ENCODE measurements around the gene JAKMIP1. TPM values are rescaled to one million over a fixed set of nuclear protein-coding genes. Genes with fewer than 3 reads are reported as not detected.

JAKMIP1 gene
- total RNA-seq, 1 experiment from 2014 or later = not detected

- Histone ChIP-seq H3K9me3 (ENCODE audit: control insufficient read depth in 1 of 2, insufficient read depth in 1 of 2, low read depth in 1 of 2, low read length in 2 of 2) (peaks cover 15 to 33% of the 10 kb centered on the region in 2 experiments; a peak in 2 of 4 replicates), H3K4me3 (replicated peaks in 1 of 2; ENCODE audit: low read depth in 1 of 2, low read length in 2 of 2) (no peak overlapping the region), H3K9me2 (ENCODE audit: insufficient read depth) (no peaks in the 10 kb centered on the region), H3K27me3 (ENCODE audit: insufficient read depth, low read length) (peaks cover 13% of the 10 kb centered on the region; the same call in 1 of the 2 replicates), H3K9ac (ENCODE audit: low read length) (no peak overlapping the region), H3K79me2 (ENCODE audit: insufficient read depth, low read length) (no peaks in the 10 kb centered on the region), H3K4me1 (ENCODE audit: control insufficient read depth in 1 of 2, insufficient read depth in 2 of 2, low read length in 2 of 2) (peaks cover 0 to 5% of the 10 kb centered on the region in 2 experiments; a peak in 2 of 4 replicates), H4K20me1 (ENCODE audit: insufficient read depth) (no peaks in the 10 kb centered on the region), H3K27ac (ENCODE audit: low read depth, low read length) (no peak overlapping the region), H3K4me2 (ENCODE audit: low read length) (no peak overlapping the region), H3K36me3 (ENCODE audit: control insufficient read depth in 1 of 2, insufficient read depth in 2 of 2, low read length in 2 of 2) (no peaks in the 10 kb centered on the region), H2AFZ (ENCODE audit: low read depth, low read length, poor library complexity, severe bottlenecking) (no peak overlapping the region)
- ATAC-seq (no peak), DNase-seq (ENCODE audit: low read depth, low spot score) (no peak)
- BruUV-seq (replicated peaks) = no TSS peak
- TF ChIP-seq, protein P1, sequence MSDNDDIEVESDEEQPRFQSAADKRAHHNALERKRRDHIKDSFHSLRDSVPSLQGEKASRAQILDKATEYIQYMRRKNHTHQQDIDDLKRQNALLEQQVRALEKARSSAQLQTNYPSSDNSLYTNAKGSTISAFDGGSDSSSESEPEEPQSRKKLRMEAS (IDR thresholded peaks at IDR 0.05) = no peak
- TF ChIP-seq FOSL1 (IDR thresholded peaks at IDR 0.05; ENCODE audit: low read depth) (no peak), CTCF (IDR thresholded peaks at IDR 0.05 in 2 of 3, conservative IDR thresholded peaks at IDR 0.05 in 1 of 3; ENCODE audit: borderline replicate concordance in 1 of 3, insufficient read depth in 1 of 3, low read depth in 2 of 3, low read length in 2 of 3) (no peak), ELF1 (IDR thresholded peaks at IDR 0.05; ENCODE audit: borderline replicate concordance, low read depth) (no peak), CEBPB (IDR thresholded peaks at IDR 0.05; ENCODE audit: low read depth) (no peak), RAD21 (IDR thresholded peaks at IDR 0.05; ENCODE audit: low read depth) (no peak), SRF (IDR thresholded peaks at IDR 0.05; ENCODE audit: low read depth) (no peak), YY1 (IDR thresholded peaks at IDR 0.05; ENCODE audit: extremely low read depth, insufficient replicate concordance, low read depth, low read length) (no peak), ZBTB33 (IDR thresholded peaks at IDR 0.05; ENCODE audit: extremely low read depth, insufficient replicate concordance, low read length) (no peak), POLR2A (IDR thresholded peaks at IDR 0.05; ENCODE audit: borderline replicate concordance, extremely low read depth, insufficient read depth, insufficient read length) (no peak), ZNF274 (IDR thresholded peaks at IDR 0.05; ENCODE audit: low read depth, low read length) (no peak)
- TF ChIP-seq, protein P2, sequence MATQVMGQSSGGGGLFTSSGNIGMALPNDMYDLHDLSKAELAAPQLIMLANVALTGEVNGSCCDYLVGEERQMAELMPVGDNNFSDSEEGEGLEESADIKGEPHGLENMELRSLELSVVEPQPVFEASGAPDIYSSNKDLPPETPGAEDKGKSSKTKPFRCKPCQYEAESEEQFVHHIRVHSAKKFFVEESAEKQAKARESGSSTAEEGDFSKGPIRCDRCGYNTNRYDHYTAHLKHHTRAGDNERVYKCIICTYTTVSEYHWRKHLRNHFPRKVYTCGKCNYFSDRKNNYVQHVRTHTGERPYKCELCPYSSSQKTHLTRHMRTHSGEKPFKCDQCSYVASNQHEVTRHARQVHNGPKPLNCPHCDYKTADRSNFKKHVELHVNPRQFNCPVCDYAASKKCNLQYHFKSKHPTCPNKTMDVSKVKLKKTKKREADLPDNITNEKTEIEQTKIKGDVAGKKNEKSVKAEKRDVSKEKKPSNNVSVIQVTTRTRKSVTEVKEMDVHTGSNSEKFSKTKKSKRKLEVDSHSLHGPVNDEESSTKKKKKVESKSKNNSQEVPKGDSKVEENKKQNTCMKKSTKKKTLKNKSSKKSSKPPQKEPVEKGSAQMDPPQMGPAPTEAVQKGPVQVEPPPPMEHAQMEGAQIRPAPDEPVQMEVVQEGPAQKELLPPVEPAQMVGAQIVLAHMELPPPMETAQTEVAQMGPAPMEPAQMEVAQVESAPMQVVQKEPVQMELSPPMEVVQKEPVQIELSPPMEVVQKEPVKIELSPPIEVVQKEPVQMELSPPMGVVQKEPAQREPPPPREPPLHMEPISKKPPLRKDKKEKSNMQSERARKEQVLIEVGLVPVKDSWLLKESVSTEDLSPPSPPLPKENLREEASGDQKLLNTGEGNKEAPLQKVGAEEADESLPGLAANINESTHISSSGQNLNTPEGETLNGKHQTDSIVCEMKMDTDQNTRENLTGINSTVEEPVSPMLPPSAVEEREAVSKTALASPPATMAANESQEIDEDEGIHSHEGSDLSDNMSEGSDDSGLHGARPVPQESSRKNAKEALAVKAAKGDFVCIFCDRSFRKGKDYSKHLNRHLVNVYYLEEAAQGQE (IDR thresholded peaks at IDR 0.05; ENCODE audit: low read depth) = no peak
- ChIA-PET RAD21 (ENCODE audit: low non-redundant PET in 1 of 2, low total read pairs in 2 of 2, uncharacterized antibody in 2 of 2, unreplicated experiment in 2 of 2) (no interaction called here), POLR2A (no interaction called here), CTCF (no interaction called here)
- intact Hi-C loops (cut with micrococcal nuclease) = no loop called here
Observed at GRCh38 chr4:6055436-6055835, 144.9 kb downstream of the JAKMIP1 start.
